GM12891 (cell line): ENCODE results near the gene PTPN14.

Experiments
- POLR2A ChIP-seq: IDR thresholded peaks from 2 replicates; pipeline ENCODE4 v1.6.1; 2011; ENCODE audit warnings: low read depth, low read length, control low read depth
- POLR2AphosphoS5 ChIP-seq: IDR thresholded peaks from 2 replicates; pipeline ENCODE4 v1.6.1; 2011; ENCODE audit warnings: low read depth, low read length, control low read depth
- POU2F2 ChIP-seq: IDR thresholded peaks from 2 replicates; pipeline ENCODE4 v1.6.1; 2011; ENCODE audit warnings: low read depth, mild to moderate bottlenecking, control low read depth, low read length, moderate library complexity
- SPI1 ChIP-seq: IDR thresholded peaks from 2 replicates; pipeline ENCODE4 v1.6.1; 2011; ENCODE audit warnings: low read depth, low read length, control low read depth
- TAF1 ChIP-seq: IDR thresholded peaks from 2 replicates; pipeline ENCODE4 v1.6.1; 2011; ENCODE audit warnings: low read depth, low read length, control low read depth

- TF ChIP-seq POLR2A (no peak), POLR2AphosphoS5 (no peak), TAF1 (no peak), POU2F2 (no peak), SPI1 (no peak)
Measured at GRCh38 chr1:214425716-214426425, 125.5 kb downstream of the PTPN14 start.
